ENCODE data around the gene GDPD4. TPM values are rescaled to one million over a fixed set of nuclear protein-coding genes. Genes with fewer than 3 reads are reported as not detected.

Gene GDPD4
- total RNA-seq, 1 experiment from 2014 or later, result not detected

DNA sequence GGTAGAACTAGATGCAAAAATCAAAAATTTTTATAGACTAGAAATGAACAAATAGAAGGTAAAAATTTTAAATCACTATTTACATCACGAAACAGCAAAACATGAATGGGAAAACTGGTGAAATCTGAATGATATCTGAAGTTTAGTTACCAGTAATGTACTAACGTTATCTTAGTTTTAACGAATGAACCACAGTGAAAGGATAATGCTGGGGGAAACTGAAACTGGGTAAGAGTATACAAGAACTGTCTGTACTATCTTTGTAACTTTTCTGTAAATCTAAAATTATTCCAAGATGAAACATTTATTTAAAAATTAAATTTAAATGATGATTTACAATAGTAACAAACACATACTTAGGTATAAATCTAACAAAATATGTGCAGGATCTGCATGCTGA lies 7.4 kb downstream of the GDPD4 start:
- ChIA-PET CTCF (no interaction called here), POLR2A (interaction anchor here (0.7 kb wide), 1 partner anchor 37 kb away, joined by 10 read pairs; no protein-coding TSS in a partner anchor)
- ATAC-seq (no peak), DNase-seq (ENCODE audit: low read depth, low spot score) (no peak)
- Histone ChIP-seq H3K4me1 (ENCODE audit: control insufficient read depth, insufficient read depth, low read length) (no peaks in the 10 kb centered on the region), H3K4me3 (ENCODE audit: low read depth in 2 of 2, low read length in 2 of 2) (no peak overlapping the region), H3K27ac (ENCODE audit: low read length) (no peak overlapping the region), H3K27me3 (ENCODE audit: control insufficient read depth, insufficient read depth, low read length) (no peaks in the 10 kb centered on the region), H3K36me3 (ENCODE audit: control insufficient read depth, insufficient read depth, low read length) (no peaks in the 10 kb centered on the region), H3K9me3 (ENCODE audit: control insufficient read depth, insufficient read depth, low read depth, low read length) (no peaks in the 10 kb centered on the region; the same call in 1 of the 2 replicates)
- BruUV-seq (replicated peaks), result no TSS peak
- TF ChIP-seq, protein P1, sequence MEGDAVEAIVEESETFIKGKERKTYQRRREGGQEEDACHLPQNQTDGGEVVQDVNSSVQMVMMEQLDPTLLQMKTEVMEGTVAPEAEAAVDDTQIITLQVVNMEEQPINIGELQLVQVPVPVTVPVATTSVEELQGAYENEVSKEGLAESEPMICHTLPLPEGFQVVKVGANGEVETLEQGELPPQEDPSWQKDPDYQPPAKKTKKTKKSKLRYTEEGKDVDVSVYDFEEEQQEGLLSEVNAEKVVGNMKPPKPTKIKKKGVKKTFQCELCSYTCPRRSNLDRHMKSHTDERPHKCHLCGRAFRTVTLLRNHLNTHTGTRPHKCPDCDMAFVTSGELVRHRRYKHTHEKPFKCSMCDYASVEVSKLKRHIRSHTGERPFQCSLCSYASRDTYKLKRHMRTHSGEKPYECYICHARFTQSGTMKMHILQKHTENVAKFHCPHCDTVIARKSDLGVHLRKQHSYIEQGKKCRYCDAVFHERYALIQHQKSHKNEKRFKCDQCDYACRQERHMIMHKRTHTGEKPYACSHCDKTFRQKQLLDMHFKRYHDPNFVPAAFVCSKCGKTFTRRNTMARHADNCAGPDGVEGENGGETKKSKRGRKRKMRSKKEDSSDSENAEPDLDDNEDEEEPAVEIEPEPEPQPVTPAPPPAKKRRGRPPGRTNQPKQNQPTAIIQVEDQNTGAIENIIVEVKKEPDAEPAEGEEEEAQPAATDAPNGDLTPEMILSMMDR (IDR thresholded peaks at IDR 0.05), result no peak
- TF ChIP-seq, protein P2, sequence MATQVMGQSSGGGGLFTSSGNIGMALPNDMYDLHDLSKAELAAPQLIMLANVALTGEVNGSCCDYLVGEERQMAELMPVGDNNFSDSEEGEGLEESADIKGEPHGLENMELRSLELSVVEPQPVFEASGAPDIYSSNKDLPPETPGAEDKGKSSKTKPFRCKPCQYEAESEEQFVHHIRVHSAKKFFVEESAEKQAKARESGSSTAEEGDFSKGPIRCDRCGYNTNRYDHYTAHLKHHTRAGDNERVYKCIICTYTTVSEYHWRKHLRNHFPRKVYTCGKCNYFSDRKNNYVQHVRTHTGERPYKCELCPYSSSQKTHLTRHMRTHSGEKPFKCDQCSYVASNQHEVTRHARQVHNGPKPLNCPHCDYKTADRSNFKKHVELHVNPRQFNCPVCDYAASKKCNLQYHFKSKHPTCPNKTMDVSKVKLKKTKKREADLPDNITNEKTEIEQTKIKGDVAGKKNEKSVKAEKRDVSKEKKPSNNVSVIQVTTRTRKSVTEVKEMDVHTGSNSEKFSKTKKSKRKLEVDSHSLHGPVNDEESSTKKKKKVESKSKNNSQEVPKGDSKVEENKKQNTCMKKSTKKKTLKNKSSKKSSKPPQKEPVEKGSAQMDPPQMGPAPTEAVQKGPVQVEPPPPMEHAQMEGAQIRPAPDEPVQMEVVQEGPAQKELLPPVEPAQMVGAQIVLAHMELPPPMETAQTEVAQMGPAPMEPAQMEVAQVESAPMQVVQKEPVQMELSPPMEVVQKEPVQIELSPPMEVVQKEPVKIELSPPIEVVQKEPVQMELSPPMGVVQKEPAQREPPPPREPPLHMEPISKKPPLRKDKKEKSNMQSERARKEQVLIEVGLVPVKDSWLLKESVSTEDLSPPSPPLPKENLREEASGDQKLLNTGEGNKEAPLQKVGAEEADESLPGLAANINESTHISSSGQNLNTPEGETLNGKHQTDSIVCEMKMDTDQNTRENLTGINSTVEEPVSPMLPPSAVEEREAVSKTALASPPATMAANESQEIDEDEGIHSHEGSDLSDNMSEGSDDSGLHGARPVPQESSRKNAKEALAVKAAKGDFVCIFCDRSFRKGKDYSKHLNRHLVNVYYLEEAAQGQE (IDR thresholded peaks at IDR 0.05; ENCODE audit: insufficient read depth in 1 of 2, low read depth in 2 of 2, low read length in 1 of 2), result no peak
- TF ChIP-seq POLR2AphosphoS5 (IDR thresholded peaks at IDR 0.05; ENCODE audit: low read depth, low read length), result no peak
- TF ChIP-seq TCF7L2 (IDR thresholded peaks at IDR 0.05; ENCODE audit: low read depth, low read length), result no peak
- no peak for TF ChIP-seq SIN3A (IDR thresholded peaks at IDR 0.05; ENCODE audit: borderline replicate concordance, insufficient read depth, low read depth, low read length)
- in situ Hi-C loops (cut with HindIII; ENCODE audit: low pct_unique_long_range_greater_than_20kb, low sequenced_read_pairs), result no loop called here
- intact Hi-C loops (cut with micrococcal nuclease; ENCODE audit: unreplicated experiment), result no loop called here

- in situ Hi-C loops (cut with HindIII; ENCODE audit: low pct_unique_long_range_greater_than_20kb, low sequenced_read_pairs) (no loop called here), intact Hi-C loops (cut with micrococcal nuclease; ENCODE audit: unreplicated experiment) (no loop called here)
- H3K4me1 ChIP-seq (ENCODE audit: control insufficient read depth, insufficient read depth, low read length), result no peaks in the 10 kb centered on the region
- no peaks in the 10 kb centered on the region; the same call in 1 of the 2 replicates for H3K9me3 ChIP-seq (ENCODE audit: control insufficient read depth, insufficient read depth, low read depth, low read length)
- no peak overlapping the region for H3K27ac ChIP-seq (ENCODE audit: low read length)
- ChIA-PET CTCF (no interaction called here), POLR2A (no interaction called here)
- H3K4me3 ChIP-seq (ENCODE audit: low read depth in 2 of 2, low read length in 2 of 2), result no peak overlapping the region
- H3K27me3 ChIP-seq (ENCODE audit: control insufficient read depth, insufficient read depth, low read length), result no peaks in the 10 kb centered on the region
- no TSS peak for BruUV-seq (replicated peaks)
- DNase-seq (ENCODE audit: low read depth, low spot score) (no peak), ATAC-seq (no peak)
- H3K36me3 ChIP-seq (ENCODE audit: control insufficient read depth, insufficient read depth, low read length), result no peaks in the 10 kb centered on the region
- TF ChIP-seq SIN3A (IDR thresholded peaks at IDR 0.05; ENCODE audit: borderline replicate concordance, insufficient read depth, low read depth, low read length), result no peak
- no peak for TF ChIP-seq TCF7L2 (IDR thresholded peaks at IDR 0.05; ENCODE audit: low read depth, low read length)
- TF ChIP-seq POLR2AphosphoS5 (IDR thresholded peaks at IDR 0.05; ENCODE audit: low read depth, low read length), result no peak
- TF ChIP-seq, protein P1 (IDR thresholded peaks at IDR 0.05), result no peak
- TF ChIP-seq, protein P2 (IDR thresholded peaks at IDR 0.05; ENCODE audit: insufficient read depth in 1 of 2, low read depth in 2 of 2, low read length in 1 of 2), result no peak
These were observed 11.7 kb downstream of the GDPD4 start for GRCh38 chr11:77289737-77290136.
